COR-L47 (cell line): ENCODE results near the gene EVA1B.

Source experiments
- DNase-seq: peaks from one replicate; lab custom pipeline; 2025; lab: John Stamatoyannopoulos, UW

EVA1B gene

DNA sequence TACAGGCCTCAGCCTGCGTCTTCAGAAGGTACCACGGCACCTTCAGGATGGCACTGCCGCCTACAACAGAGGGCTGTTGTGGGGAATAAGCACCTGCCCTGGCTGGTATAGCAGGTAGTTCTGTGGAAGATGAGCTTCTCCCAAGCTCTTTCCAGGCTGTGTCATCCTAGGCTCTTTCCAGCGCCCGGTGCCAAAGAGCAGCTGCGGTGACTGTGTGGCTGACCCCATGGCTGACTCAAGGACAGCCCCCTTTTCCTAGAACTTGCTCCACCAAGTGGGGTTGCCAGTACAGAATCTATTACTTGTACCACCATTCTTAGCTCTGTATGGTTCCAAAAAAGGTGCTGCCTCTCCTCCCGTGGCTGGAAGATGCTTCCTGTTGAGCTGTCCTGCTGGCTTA, 21.9 kb upstream of the EVA1B start:
- no peak for DNase-seq

GRCh38 chr1:36344395-36344680, 20.9 kb upstream of the EVA1B start:
- no peak for DNase-seq

DNA sequence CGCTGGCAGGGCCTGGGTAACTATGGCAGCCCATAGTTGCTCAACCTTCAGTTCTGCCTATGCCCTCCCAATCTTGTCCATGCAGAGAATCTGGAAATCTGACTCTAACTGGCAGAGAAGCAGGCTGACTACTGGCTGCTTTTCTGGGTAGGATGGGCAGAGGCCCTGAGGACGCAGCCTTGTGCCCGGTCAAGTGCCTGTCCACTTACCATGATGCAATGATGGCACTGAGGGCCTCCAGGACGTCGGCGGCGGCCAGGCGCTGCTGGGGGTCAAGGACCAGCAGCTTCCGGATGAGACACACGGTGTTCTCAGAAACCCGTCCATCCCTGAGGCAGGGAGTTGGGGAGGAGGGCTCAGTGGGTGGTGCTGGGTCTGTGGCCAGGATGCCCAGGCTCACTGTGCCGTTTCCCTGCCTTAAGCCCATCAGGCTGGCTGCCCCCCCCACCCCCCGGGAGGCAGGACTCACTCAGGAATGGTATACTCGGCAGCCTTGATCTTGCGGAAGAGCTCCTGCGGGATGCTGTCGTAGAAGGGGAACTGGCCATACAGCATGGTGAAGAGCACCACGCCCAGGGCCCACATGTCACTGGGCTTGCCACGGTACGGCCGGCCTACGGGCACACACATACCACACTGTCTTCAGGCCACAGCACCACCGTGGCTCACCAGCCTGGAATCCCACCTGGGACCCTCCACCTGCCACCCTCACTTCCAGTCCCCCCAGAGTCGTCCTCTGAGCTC, 20.4 kb upstream of the EVA1B start:
- no peak for DNase-seq

DNA sequence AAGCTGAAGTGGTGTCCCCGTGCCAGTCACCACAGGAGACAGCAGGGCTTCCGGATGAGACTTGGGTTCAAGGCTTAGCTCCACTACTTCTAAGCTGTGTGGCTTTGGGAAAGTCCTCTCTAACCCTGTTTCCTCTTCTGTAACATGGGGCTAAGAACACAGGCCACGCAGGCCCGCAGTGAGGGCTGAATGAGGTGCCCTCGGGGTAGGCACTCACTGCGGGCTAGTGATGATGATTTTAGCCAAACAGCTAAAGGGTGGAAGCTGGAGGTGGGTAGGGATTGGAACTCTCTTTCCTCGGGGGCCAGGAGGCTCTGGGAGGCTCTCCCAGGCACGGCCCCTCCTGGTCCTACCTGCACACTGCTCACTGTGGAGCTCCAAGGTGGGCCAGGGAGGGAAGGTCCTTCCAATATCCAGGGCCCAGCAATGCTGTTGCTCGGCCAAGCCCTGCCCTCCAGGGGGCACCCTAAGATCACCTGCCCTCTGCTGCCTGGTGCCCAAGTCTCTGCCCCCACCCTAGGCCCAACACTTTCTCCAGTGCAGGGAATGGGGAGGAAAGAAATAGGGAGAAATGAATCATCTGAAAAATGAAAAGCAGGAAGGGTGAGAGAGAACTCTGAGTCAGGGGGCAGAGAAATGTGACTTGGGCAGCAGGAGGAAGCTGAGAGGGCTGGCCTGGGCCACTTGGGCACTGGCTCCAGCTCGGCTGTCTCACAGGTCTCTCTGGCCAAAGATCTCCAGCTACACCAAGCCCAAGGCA, 19.2 kb upstream of the EVA1B start:
- DNase-seq: no peak

DNA sequence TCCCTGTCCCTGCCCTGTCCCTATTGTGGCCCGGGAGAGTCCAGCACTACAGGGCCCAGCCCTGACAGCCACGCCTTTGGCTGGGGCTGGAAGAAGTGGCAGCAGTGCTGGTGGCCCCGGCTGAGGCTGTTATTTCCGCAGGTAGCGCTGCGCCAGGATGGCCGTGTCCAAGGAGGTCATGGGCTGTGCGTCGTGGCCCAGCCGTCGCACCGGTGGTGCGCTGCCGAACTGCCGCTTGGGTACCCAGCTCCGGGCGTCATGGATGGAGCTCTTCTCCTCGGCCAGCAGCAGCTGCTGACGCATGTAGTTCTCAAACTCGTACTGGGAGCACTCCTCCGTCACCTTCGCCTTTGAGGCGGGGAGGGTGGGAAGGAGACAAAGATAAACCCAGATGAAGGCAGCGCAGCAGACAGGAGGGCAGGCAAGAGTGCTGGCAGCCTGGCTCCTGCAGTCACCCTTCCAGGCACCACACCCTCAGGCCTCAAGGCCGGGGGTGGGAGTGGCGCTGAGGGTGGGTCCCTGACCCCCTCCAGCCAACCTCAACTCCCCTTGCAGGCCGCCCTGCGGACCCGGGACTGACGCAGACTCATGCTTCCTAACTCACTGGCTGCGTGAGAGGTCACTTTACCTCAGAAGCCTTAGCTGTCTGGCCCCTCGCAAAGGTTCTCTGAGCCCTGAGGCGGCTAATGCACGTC, 18.3 kb upstream of the EVA1B start:
- DNase-seq: no peak

DNA sequence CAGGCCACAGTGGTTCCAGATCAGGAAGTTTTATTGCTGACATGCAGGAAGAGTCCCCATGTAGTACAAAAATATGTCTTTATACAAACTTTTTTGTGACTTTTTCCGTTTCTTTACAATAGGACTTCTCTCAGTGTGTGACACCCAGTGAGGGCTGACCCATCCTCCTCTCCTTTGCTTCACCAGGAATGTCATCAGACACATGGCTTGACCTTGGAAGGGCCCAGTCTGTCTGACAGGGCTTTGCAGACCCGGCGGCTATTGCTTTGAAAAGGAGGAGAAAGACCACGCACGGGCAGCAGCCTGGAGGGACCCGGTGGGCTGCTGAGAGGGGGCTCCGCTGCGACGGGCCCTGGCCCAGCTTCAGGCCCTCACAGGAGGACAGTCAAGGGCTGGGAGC, 16.2 kb upstream of the EVA1B start:
- no peak for DNase-seq

GRCh38 chr1:36339215-36339614, 15.8 kb upstream of the EVA1B start:
- no peak for DNase-seq

GRCh38 chr1:36337830-36338229, 14.4 kb upstream of the EVA1B start:
- no peak for DNase-seq

- DNase-seq: no peak
Observed at GRCh38 chr1:36330940-36331339, 7.5 kb upstream of the EVA1B start.

GRCh38 chr1:36329817-36330216, 6.4 kb upstream of the EVA1B start:
- no peak for DNase-seq

GRCh38 chr1:36328713-36329112, 5.3 kb upstream of the EVA1B start:
- DNase-seq: peak; percentile 33

DNA sequence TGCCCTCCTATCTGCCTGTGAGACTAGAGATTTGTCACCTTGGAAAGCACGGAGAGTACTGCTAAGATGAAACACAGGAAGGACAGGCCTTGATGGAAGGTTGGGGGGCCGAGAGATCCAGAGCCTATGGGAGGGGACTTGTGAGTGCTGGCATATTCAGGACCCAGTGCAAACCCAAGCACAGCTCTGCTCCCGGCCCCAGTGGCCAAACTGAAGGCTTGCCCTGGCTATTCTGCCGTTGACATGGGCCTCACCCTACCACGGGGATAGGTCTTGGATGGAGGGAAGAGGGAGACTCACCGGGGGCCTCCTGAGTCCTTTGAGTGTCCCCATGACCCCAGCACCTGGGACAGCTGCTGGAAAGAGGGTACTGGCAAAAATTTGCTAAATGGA, 4.6 kb upstream of the EVA1B start:
- DNase-seq: no peak

DNA sequence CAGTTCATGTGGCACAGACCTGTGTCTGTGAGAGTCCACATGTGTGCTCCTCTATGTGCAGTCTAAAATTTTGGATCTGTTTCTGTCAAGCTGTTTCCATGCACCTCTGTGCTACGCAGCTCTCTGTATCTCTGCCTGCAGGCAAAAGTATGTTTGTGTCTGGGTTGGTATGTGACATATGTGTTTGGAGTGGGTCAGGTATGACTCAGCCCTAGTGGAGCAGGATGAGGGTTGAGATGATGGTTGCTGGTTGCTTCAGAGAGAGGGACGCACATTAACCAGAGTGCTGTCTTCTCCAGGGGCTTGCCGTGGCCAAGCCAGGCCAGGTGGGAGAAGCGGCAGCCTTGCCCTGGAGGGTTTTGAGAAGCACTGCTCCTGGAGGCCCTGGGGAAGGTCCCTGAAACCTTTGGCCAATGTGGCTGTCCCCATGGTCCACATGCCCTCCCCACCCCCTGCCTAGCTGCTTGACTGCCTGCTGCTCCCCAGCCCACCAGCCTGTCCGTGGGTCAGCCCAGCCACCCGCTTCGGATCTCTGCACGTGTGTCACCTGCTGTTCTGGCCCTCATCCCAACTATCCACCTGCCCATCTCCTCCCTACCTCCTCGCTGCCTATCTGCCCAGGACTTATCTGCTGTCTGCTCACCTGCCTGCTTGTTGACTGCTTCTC, 4.1 kb upstream of the EVA1B start:
- DNase-seq: no peak

GRCh38 chr1:36326499-36326898, 3.1 kb upstream of the EVA1B start:
- DNase-seq: peak; percentile 19

GRCh38 chr1:36324353-36324703, 883 bp upstream of the EVA1B start:
- DNase-seq: no peak

GRCh38 chr1:36322786-36323635, 434 bp downstream of the EVA1B start:
- DNase-seq: no peak

- no peak for DNase-seq
Observed at GRCh38 chr1:36322041-36322785, 1.2 kb downstream of the EVA1B start.

DNA sequence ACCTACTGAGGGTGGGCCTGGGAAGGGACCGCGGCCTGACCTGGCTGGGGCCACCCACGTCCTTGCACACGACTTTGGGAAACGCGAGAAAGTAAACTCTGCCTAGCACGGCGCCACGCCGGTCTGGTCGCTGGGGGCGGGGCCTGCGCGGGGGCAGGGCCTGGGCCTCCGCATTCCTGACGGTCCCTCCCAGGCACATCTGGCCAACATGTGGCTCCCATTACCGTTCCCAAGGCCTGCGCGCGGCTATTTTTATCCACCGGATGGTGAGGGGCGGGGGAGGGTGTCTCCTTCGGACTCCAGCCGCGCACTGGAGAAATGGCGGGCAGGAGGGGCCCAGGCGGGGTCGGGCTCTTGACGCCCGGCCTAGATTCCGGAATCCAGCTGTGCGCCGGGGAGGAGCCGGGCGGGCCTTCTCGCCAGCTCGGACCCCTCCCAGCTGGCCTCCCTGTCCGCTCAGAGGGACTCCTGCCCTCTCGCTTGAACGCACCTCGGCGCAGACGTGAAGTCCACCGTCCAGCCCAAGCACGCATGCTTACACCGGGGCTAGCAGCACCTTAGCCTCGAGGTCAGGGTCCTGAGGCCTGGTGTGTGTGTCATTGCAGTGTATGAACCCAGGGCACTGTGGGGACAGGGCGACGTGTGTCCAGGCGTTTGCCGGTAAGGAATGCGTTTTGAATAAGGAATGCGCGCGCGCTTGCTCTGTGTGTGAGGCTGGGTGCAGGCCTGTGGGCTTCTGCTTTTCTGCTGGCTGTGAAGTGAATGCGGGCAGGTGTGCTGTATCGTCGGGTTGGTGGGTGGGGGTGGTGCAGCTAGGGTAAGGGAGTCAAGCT, 2.1 kb downstream of the EVA1B start:
- DNase-seq: no peak

- no peak for DNase-seq
Observed at GRCh38 chr1:36320767-36321118, 2.7 kb downstream of the EVA1B start.

- DNase-seq: no peak
Observed at GRCh38 chr1:36320291-36320761, 3.1 kb downstream of the EVA1B start.
